Esophagus squamous epithelium (tissue), 4 donors: ENCODE measurements around the gene REELD1.

Experiments
- POLR2A ChIP-seq, 4 donors: fragments of 450-650 bp; IDR thresholded peaks; one replicate each; pipeline ENCODE4 v1.6.1; 2017; ENCODE audit warnings: antibody characterized with exemption in 4 of 4, mild to moderate bottlenecking in 4 of 4, moderate library complexity in 3 of 4
- TF ChIP-seq, protein P1 (sequence below), 6 experiments: fragments of 450-650 bp in 4 of 6; fragments of 200-600 bp in 2 of 6; sonication (generic) in 2 of 6; IDR thresholded peaks; one replicate each; pipeline ENCODE4 v1.5.1; 2016 to 2019; ENCODE audit warnings: antibody characterized with exemption in 6 of 6, mild to moderate bottlenecking in 4 of 6, moderate library complexity in 4 of 6

DNA sequence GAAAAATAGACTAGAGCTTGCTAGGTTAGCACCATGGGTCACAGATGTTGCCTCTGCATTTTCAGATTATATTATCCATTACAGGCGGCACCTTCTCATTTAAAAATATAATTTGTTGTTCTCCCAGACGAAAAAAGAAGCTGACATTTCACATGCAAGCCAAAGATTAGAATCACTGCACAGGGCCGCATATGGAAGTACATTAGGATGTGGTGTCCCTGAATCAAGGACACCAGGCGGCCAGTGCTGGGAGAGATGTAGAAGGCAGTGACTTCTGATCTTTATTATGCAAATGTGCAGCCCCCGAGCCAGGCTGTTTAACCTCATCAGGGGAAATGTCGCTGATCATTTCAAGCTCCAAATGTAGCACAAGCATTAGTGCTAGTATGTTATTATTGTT lies 22.8 kb downstream of the REELD1 start:
- TF ChIP-seq, protein P1, sequence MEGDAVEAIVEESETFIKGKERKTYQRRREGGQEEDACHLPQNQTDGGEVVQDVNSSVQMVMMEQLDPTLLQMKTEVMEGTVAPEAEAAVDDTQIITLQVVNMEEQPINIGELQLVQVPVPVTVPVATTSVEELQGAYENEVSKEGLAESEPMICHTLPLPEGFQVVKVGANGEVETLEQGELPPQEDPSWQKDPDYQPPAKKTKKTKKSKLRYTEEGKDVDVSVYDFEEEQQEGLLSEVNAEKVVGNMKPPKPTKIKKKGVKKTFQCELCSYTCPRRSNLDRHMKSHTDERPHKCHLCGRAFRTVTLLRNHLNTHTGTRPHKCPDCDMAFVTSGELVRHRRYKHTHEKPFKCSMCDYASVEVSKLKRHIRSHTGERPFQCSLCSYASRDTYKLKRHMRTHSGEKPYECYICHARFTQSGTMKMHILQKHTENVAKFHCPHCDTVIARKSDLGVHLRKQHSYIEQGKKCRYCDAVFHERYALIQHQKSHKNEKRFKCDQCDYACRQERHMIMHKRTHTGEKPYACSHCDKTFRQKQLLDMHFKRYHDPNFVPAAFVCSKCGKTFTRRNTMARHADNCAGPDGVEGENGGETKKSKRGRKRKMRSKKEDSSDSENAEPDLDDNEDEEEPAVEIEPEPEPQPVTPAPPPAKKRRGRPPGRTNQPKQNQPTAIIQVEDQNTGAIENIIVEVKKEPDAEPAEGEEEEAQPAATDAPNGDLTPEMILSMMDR (IDR thresholded peaks at IDR 0.05) = no peak
- no peak for TF ChIP-seq POLR2A (IDR thresholded peaks at IDR 0.05)
